ENCODE measurements around the gene FRMD4A. TPM values are rescaled to one million over a fixed set of nuclear protein-coding genes. Genes with fewer than 3 reads are reported as not detected.

The FRMD4A gene
- total RNA-seq, 5 donors from 2014 or later (not counting 1 experiment from before 2014, with no cell fraction given) = 1.3 to 1.8 (median 1.4) TPM

DNA sequence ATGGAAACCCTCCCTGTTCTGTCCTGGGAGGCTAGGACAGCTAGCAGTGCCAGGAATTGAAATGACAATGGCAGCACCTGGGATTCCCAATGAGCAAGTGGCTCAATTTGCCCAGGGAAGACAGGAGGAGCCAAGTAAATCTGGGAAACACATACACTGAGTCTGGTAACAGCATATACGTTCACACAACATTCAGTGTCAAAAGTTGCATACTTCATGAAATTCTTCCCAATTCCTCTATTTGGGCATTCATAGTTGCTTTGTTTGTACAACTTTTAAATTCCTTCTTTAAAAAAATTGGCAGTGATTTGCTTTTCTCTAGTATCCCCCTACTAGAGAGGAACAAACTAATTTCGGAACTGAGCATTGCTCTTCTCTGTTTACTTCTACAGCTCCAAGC lies 2.9 kb upstream of the FRMD4A start:
- H3K36me3 ChIP-seq (ENCODE audit: control insufficient read depth in 2 of 2, extremely low read depth in 1 of 2, insufficient read depth in 1 of 2, low read length in 1 of 2) = no peaks in the 10 kb centered on the region
- peaks cover 0 to 25% of the 10 kb centered on the region in 2 experiments for H3K27me3 ChIP-seq (replicated peaks in 1 of 2; ENCODE audit: control insufficient read depth in 2 of 2, extremely low read depth in 1 of 2, insufficient read depth in 2 of 2, low read length in 1 of 2)
- H3K9me3 ChIP-seq = no peaks in the 10 kb centered on the region
- no peaks in the 10 kb centered on the region for H3K4me1 ChIP-seq (ENCODE audit: control insufficient read depth in 1 of 2, extremely low read depth in 1 of 2, insufficient read depth in 2 of 2, low read length in 2 of 2)
- no peak for ATAC-seq (replicated peaks in 1 of 4)
- ChIA-PET POLR2A (no interaction called here), CTCF (no interaction called here)
- H3K27me3 Mint-ChIP-seq = peaks cover 17 to 34% of the 10 kb centered on the region in 2 donors
- no peak overlapping the region for H3K27ac Mint-ChIP-seq
- no peak overlapping the region for H3K4me3 ChIP-seq (ENCODE audit: control insufficient read depth in 1 of 2, extremely low read depth in 1 of 2, low read length in 1 of 2)
- no peaks in the 10 kb centered on the region for H3K9me3 Mint-ChIP-seq
- WGBS (ENCODE audit: insufficient coverage) = 80% methylated on average over 1 of the region's 2 CpGs
- DNase-seq = no peak
- no peaks in the 10 kb centered on the region for H3K36me3 Mint-ChIP-seq
- H3K4me3 Mint-ChIP-seq = no peak overlapping the region
- H3K4me1 Mint-ChIP-seq = peaks cover 0 to 2% (median 0%) of the 10 kb centered on the region in 3 donors
- no peak overlapping the region for H3K27ac ChIP-seq (ENCODE audit: low read length)

DNA sequence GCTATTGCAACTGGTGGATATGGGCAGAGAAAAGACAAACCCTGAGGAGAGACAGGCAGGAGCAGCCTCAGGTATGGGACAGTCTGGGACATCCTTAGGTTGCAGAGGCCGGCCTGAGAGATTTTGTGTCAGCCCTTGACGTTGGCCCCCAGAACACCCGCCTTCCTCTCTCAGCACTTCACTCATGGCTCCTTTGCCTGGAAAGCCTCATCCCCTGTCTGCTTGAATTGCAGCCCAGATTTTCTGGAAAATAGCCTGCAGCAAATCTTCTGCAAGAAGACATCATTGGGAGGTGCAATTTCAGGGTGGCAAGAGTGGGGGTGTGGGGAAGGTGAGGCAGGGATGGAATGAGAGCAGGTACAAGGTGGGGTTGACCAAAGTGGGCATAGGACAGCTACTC lies 2.2 kb upstream of the FRMD4A start:
- no peaks in the 10 kb centered on the region for H3K36me3 ChIP-seq (ENCODE audit: control insufficient read depth in 2 of 2, extremely low read depth in 1 of 2, insufficient read depth in 1 of 2, low read length in 1 of 2)
- no peak overlapping the region for H3K4me3 ChIP-seq (ENCODE audit: control insufficient read depth in 1 of 2, extremely low read depth in 1 of 2, low read length in 1 of 2)
- Mint-ChIP-seq H3K27me3 (peaks cover 19 to 38% of the 10 kb centered on the region in 2 donors), H3K4me3 (no peak overlapping the region), H3K27ac (no peak overlapping the region), H3K4me1 (peaks cover 0 to 2% (median 0%) of the 10 kb centered on the region in 3 donors), H3K36me3 (no peaks in the 10 kb centered on the region), H3K9me3 (no peaks in the 10 kb centered on the region)
- ChIA-PET CTCF (no interaction called here), POLR2A (no interaction called here)
- DNase-seq = no peak
- H3K27me3 ChIP-seq (replicated peaks in 1 of 2; ENCODE audit: control insufficient read depth in 2 of 2, extremely low read depth in 1 of 2, insufficient read depth in 2 of 2, low read length in 1 of 2) = peaks cover 0 to 25% of the 10 kb centered on the region in 2 experiments
- WGBS (ENCODE audit: insufficient coverage) = no CpG with 5 or more reads among the region's 3 CpGs
- H3K4me1 ChIP-seq (ENCODE audit: control insufficient read depth in 1 of 2, extremely low read depth in 1 of 2, insufficient read depth in 2 of 2, low read length in 2 of 2) = no peaks in the 10 kb centered on the region
- no peak overlapping the region for H3K27ac ChIP-seq (ENCODE audit: low read length)
- ATAC-seq (replicated peaks in 1 of 4) = no peak
- H3K9me3 ChIP-seq = no peaks in the 10 kb centered on the region

- H3K4me1 Mint-ChIP-seq = no peaks in the 10 kb centered on the region
- no peaks in the 10 kb centered on the region for H3K36me3 ChIP-seq (ENCODE audit: control insufficient read depth in 2 of 2, extremely low read depth in 1 of 2, insufficient read depth in 1 of 2, low read length in 1 of 2)
- no peaks in the 10 kb centered on the region for H3K4me1 ChIP-seq (ENCODE audit: control insufficient read depth in 1 of 2, extremely low read depth in 1 of 2, insufficient read depth in 2 of 2, low read length in 2 of 2)
- no peak overlapping the region for H3K27ac Mint-ChIP-seq
- 76% methylated on average over 13 of the region's 13 CpGs for WGBS (ENCODE audit: insufficient coverage)
- no peaks in the 10 kb centered on the region for H3K9me3 ChIP-seq
- POLR2A ChIA-PET = no interaction called here
- H3K36me3 Mint-ChIP-seq = no peaks in the 10 kb centered on the region
- H3K27ac ChIP-seq (ENCODE audit: low read length) = no peak overlapping the region
- CTCF ChIA-PET = no interaction called here
- no peak for DNase-seq
- H3K27me3 ChIP-seq (replicated peaks in 1 of 2; ENCODE audit: control insufficient read depth in 2 of 2, extremely low read depth in 1 of 2, insufficient read depth in 2 of 2, low read length in 1 of 2) = peaks cover 0 to 25% of the 10 kb centered on the region in 2 experiments
- no peak overlapping the region for H3K4me3 ChIP-seq (ENCODE audit: control insufficient read depth in 1 of 2, extremely low read depth in 1 of 2, low read length in 1 of 2)
- ATAC-seq (replicated peaks in 1 of 4) = no peak
- H3K4me3 Mint-ChIP-seq = no peak overlapping the region
- no peaks in the 10 kb centered on the region for H3K9me3 Mint-ChIP-seq
- H3K27me3 Mint-ChIP-seq = peaks cover 32 to 49% of the 10 kb centered on the region in 2 donors
Observed at GRCh38 chr10:14329746-14330173, 964 bp downstream of the FRMD4A start.

DNA sequence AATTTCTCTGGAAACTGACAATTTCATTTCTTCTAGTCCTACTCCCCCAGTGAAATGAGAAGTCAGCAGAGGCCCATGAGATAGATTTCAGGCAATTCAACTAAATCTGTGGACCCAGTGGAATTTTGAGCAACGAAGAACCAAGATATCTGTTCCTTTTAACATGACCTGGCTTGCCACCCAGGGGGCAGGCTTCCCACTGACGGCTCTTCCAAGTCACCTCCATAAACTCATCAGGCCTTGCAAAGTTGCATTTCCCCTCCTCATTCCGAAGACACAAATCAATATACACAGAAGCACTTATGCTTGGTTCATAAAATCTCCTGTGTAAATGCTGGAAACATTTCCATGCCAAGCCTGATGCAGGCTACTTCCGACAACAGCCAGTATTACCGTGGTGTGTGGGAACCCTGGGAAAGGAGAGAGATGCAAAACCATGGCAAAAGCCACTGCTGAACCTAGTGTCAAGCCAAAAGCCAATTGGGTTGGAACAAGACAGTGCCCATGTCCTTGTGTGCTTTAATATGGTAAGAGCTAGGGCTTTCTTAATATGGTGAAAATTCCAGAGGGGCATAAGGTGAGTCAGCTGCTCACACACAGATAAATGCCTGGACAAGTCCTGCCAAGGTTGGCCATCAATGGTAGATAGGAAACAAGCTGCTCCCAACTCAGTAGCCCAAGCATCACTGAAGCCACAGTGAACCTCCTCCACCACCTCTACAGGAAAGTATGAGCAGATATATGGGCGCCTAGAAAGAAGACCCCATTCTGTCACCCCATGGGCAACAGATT lies 1.6 kb downstream of the FRMD4A start:
- peaks cover 0 to 25% of the 10 kb centered on the region in 2 experiments for H3K27me3 ChIP-seq (replicated peaks in 1 of 2; ENCODE audit: control insufficient read depth in 2 of 2, extremely low read depth in 1 of 2, insufficient read depth in 2 of 2, low read length in 1 of 2)
- H3K4me3 Mint-ChIP-seq = no peak overlapping the region
- no peak overlapping the region for H3K27ac ChIP-seq (ENCODE audit: low read length)
- H3K36me3 Mint-ChIP-seq = no peaks in the 10 kb centered on the region
- H3K9me3 Mint-ChIP-seq = no peaks in the 10 kb centered on the region
- ChIA-PET CTCF (no interaction called here), POLR2A (no interaction called here)
- DNase-seq = no peak
- H3K27ac Mint-ChIP-seq = no peak overlapping the region
- no peaks in the 10 kb centered on the region for H3K36me3 ChIP-seq (ENCODE audit: control insufficient read depth in 2 of 2, extremely low read depth in 1 of 2, insufficient read depth in 1 of 2, low read length in 1 of 2)
- H3K4me1 ChIP-seq (ENCODE audit: control insufficient read depth in 1 of 2, extremely low read depth in 1 of 2, insufficient read depth in 2 of 2, low read length in 2 of 2) = no peaks in the 10 kb centered on the region
- no peaks in the 10 kb centered on the region for H3K4me1 Mint-ChIP-seq
- H3K27me3 Mint-ChIP-seq = peaks cover 32 to 49% of the 10 kb centered on the region in 2 donors
- H3K4me3 ChIP-seq (ENCODE audit: control insufficient read depth in 1 of 2, extremely low read depth in 1 of 2, low read length in 1 of 2) = no peak overlapping the region
- no peaks in the 10 kb centered on the region for H3K9me3 ChIP-seq
- WGBS (ENCODE audit: insufficient coverage) = 82% methylated on average over 5 of the region's 6 CpGs
- ATAC-seq (replicated peaks in 1 of 4) = no peak

DNA sequence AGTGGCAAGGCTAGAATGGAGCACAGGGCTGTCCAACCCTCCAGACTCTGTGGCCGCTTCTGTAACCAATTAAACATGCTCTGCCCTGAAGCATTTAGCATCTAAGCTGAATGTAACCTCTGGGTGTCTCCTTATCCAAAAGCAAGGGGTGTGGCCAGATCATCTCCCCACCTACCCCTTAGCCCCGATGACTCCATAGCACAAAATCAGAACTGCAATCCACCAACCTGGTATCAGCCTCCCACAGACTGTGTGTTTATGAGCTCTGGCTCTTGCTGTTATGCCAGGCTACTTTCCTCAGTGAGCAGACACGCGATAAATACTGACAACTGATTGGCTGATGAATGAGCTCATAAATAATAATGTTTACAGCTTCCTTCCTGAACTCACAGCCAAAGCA lies 3.2 kb downstream of the FRMD4A start:
- WGBS (ENCODE audit: insufficient coverage) = 27% methylated on average over 2 of the region's 4 CpGs
- DNase-seq = no peak
- Mint-ChIP-seq H3K4me3 (no peak overlapping the region), H3K27ac (no peak overlapping the region), H3K36me3 (no peaks in the 10 kb centered on the region), H3K4me1 (no peaks in the 10 kb centered on the region), H3K27me3 (peaks cover 27 to 42% of the 10 kb centered on the region in 2 donors), H3K9me3 (no peaks in the 10 kb centered on the region)
- no peak overlapping the region for H3K4me3 ChIP-seq (ENCODE audit: control insufficient read depth in 1 of 2, extremely low read depth in 1 of 2, low read length in 1 of 2)
- ATAC-seq (replicated peaks in 1 of 4) = no peak
- H3K27ac ChIP-seq (ENCODE audit: low read length) = no peak overlapping the region
- ChIA-PET CTCF (interaction anchor here in 1 of 2 donors (1.0 kb wide), 1 partner anchor 13 kb away, joined by 4 read pairs; no protein-coding TSS in a partner anchor), POLR2A (interaction anchor here in 1 of 2 donors (0.6 kb wide), 1 partner anchor 456 kb away, joined by 3 read pairs; no protein-coding TSS in a partner anchor)
- H3K4me1 ChIP-seq (ENCODE audit: control insufficient read depth in 1 of 2, extremely low read depth in 1 of 2, insufficient read depth in 2 of 2, low read length in 2 of 2) = no peaks in the 10 kb centered on the region
- H3K36me3 ChIP-seq (ENCODE audit: control insufficient read depth in 2 of 2, extremely low read depth in 1 of 2, insufficient read depth in 1 of 2, low read length in 1 of 2) = no peaks in the 10 kb centered on the region
- H3K27me3 ChIP-seq (replicated peaks in 1 of 2; ENCODE audit: control insufficient read depth in 2 of 2, extremely low read depth in 1 of 2, insufficient read depth in 2 of 2, low read length in 1 of 2) = peaks cover 0 to 18% of the 10 kb centered on the region in 2 experiments
- H3K9me3 ChIP-seq = no peaks in the 10 kb centered on the region

- ChIA-PET POLR2A (interaction anchor here (0.6 to 0.7 kb wide), 2 partner anchors 11 to 214 kb away, joined by 3 read pairs; no protein-coding TSS in a partner anchor), CTCF (interaction anchor here in 1 of 2 donors (1.1 kb wide), 1 partner anchor 27 kb away, joined by 3 read pairs; no protein-coding TSS in a partner anchor)
- Histone ChIP-seq H3K27me3 (replicated peaks in 1 of 2; ENCODE audit: control insufficient read depth in 2 of 2, extremely low read depth in 1 of 2, insufficient read depth in 2 of 2, low read length in 1 of 2) (peaks cover 0 to 15% of the 10 kb centered on the region in 2 experiments), H3K27ac (ENCODE audit: low read length) (no peak overlapping the region), H3K4me3 (ENCODE audit: control insufficient read depth in 1 of 2, extremely low read depth in 1 of 2, low read length in 1 of 2) (no peak overlapping the region), H3K9me3 (no peaks in the 10 kb centered on the region), H3K4me1 (ENCODE audit: control insufficient read depth in 1 of 2, extremely low read depth in 1 of 2, insufficient read depth in 2 of 2, low read length in 2 of 2) (no peaks in the 10 kb centered on the region), H3K36me3 (ENCODE audit: control insufficient read depth in 2 of 2, extremely low read depth in 1 of 2, insufficient read depth in 1 of 2, low read length in 1 of 2) (no peaks in the 10 kb centered on the region)
- no peak overlapping the region for H3K4me3 Mint-ChIP-seq
- DNase-seq (no peak), ATAC-seq (replicated peaks in 1 of 4) (no peak)
- H3K36me3 Mint-ChIP-seq = no peaks in the 10 kb centered on the region
- H3K27ac Mint-ChIP-seq = no peak overlapping the region
- no peaks in the 10 kb centered on the region for H3K9me3 Mint-ChIP-seq
- 81% methylated on average over 8 of the region's 8 CpGs for WGBS (ENCODE audit: insufficient coverage)
- peaks cover 26 to 42% of the 10 kb centered on the region in 2 donors for H3K27me3 Mint-ChIP-seq
- no peaks in the 10 kb centered on the region for H3K4me1 Mint-ChIP-seq
Observed at GRCh38 chr10:14326581-14326980, 4.1 kb downstream of the FRMD4A start.
